Measurements from ENCODE around the gene EXOC2.
"Not testable (repeated sequence)": the region's sequence is repeated elsewhere in the genome, so short reads cannot be mapped to it uniquely, and the experiment has no call there.

The EXOC2 gene

DNA sequence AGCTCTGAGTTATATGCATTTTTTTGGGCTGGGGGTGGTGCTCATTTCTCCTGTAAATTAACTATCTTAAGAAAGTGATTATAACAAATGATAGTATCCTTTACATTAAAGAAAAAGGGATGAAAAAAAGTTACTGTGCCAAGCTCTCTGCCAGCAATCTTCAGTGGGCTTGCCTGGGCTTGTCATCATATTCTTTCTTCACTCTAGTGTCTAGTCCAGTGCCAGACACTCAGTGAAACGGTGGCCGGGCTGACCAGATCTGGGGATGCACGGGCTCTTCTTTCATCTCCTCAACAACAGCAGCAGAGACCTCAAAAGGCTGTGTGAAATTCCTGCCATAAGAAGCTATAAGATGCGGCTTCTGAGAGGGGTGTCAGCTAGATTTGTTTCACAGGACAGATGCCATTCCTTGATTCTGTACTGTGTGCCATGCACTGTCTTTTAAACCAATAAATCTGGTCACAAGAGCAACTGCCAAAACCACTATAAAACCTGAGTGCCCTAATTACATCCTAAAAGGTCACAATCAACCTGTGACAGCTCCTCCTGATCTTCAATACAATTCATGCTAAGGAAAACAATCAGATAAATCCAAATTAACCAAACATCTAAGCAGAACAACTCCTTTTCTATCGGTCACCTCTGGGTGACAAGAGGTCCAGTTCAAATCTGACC, 12.1 kb downstream of the EXOC2 start:
- DNase-seq = peak; percentile 21

DNA sequence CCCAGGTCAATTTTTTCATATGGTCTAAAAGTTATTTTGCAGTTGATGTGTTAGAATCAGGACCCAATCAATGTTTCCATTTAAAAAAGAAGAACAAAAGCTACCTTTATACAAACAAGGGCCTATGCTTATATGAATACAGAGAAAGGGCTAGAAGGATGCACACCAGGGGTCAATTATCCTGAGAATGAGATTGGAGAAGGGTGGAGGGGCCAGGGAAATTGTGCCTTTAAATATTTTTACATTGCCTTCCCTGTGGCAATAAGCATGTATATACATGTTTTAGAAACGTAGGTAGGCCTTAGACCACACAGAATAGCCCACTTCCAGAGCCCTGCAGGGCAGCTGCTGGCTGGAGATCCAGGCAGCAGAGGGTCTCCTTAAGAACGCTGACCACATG, 12.7 kb downstream of the EXOC2 start:
- no peak for DNase-seq

DNA sequence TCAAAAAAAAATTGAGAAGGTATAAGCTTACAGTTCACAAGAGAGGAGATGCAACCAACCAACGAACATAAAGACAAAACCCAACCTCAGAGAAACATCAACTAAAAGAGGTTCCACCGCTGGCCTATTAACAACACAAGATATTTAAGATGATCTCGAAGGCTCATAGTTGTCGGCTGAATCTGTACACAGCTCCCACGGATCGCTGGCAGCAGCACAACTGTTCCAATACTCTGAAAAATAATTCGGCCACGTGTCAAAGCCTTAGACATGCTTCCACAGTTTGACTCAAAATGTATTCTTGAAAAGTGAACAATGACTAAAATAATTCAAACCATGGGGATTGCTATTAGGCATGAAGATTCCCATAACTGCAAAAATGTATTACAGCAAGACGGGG, 13.7 kb downstream of the EXOC2 start:
- DNase-seq = no peak

DNA sequence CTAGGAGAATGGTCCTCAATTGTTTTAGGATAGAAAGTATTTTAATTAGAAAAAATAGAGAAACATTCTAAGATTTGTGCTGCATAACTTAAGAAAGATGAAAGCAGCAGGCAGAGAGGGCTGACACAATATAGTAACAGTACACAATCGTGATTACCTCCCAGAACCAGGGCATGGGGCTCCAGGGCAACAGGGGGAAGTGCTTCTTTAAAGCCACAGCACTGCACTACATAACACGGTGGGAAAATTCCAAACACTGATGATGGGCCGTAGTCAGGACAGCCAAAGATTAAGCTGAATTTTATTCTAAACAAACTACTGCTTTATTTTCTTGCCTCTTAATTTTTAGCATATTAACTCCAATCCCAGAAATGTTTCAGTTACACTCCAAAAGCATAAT, 14.4 kb downstream of the EXOC2 start:
- DNase-seq = no peak

GRCh38 chr6:677919-678318, 15.0 kb downstream of the EXOC2 start:
- DNase-seq = no peak

DNA sequence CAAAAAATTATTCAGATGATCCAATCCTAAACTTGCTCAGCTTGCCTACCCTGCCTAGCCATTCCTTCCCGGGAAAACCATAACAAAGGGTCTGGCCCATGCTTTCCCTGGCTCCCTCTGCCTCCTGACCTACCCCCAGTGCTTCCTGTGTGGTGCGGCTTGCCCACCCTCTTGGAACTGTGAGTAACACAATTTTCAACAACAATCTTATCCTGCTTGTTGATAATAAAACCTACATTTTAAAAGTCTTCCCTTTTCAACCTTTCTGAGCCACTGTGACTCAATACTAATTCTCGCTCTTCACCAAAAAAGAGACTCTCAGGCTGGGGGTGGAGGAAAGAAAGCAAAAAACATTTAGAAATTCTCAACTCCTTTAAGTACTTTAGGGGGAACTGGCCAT, 18.0 kb downstream of the EXOC2 start:
- no peak for DNase-seq

DNA sequence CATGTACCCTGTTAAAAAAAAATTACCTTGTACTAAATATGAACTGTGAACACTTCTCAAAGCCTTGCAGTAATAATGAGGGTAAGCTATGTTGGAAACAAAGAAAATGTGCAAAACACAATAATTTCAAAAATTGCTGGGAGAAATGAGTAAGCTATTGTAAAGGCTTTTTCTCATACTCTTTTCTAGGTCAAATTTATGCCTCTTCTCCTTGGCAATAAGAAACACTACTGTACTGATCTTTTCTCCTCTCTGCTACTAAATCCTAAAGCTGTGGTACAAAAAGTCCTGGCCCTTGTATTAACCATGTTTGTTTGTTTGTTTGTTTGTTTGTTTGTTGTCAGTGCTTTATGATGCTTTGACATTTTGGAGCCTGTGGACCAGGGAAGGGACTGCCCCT, 18.5 kb downstream of the EXOC2 start:
- DNase-seq = no peak

DNA sequence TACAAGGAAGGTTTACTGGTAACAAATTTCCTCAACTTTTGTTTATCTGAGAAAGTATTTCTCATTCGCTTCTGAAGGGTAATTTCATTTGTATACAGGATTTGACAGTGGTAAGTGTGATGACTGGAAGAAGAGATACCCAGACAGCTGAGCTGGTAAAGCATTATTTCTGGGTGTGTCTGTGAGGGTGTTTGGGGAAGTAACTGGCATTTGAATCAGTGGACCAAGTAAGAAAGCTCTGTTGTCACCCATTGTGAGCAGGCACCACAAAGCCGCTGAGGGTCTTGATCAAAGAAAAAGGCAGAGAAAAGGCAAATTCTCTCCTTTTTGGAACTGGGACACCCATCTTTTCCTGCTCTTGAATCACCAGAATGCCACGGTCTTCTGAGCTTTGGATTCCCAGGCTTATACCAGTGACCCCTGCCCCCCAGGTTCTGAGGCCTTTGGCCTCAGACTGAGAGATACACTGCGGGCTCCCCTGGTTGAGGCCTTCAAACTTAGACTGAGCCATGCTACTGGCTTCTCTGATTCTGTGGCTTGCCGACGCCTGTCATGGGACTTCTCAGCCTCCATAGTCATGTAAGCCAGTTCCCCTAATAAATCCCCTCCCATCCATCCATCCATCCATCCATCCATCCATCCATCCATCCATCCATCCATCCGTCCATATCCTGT, 25.5 kb downstream of the EXOC2 start:
- DNase-seq = no peak

DNA sequence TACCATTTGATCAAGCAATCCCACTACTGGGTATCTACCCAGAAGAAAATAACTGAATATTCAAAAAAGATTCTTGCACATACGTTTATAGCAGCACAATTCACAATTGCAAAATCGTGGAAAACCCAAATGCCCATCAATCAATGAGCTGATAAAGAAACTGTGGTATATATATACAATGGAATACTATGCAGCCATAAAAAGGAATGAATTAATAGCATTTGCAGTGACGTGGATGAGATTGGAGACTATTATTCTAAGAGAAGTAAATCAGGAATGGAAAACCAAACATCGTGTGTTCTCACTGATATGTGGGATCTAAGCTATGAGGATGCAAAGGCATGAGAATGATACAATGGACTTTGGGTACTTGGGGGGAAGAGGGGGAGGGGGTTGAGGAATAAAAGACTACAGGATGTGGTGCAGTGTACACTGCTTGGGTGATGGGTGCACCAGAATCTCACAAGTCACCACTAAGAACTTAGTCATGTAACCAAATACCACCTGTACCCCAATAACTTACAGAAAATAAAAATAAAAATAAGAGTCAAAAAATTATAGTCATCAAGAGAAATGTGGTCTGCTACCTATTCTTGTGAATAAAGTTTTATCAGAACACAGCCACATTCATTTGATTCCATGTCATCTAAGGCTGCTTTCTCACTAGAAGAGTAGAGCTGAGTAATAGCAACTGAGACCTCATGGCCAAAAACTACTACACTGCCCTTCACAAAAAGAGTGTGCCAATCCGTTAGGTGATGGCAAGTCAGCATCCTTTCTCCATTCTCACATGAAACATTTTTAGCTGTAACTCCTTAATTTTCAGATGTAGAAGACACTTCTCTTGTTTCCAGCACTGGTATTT, 27.3 kb downstream of the EXOC2 start:
- no peak for DNase-seq

DNA sequence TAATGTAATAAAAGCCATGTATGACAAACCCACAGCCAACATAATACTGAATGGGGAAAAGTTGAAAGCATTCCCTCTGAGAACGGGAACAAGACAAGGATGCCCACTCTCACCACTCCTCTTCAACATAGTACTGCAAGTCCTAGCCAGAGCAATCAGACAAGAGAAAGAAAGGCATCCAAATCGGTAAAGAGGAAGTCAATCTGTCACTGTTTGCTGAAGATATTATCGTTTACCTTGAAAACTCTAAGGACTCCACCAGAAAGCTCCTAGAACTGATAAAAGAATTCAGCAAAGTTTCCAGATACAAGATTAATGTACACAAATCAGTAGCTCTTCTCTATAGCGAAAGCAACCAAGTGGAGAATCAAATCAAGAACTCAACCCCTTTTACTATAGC, 29.2 kb downstream of the EXOC2 start:
- not testable (repeated sequence) for DNase-seq

- DNase-seq = no peak
Measured at GRCh38 chr6:659716-660581, 33.0 kb downstream of the EXOC2 start.

DNA sequence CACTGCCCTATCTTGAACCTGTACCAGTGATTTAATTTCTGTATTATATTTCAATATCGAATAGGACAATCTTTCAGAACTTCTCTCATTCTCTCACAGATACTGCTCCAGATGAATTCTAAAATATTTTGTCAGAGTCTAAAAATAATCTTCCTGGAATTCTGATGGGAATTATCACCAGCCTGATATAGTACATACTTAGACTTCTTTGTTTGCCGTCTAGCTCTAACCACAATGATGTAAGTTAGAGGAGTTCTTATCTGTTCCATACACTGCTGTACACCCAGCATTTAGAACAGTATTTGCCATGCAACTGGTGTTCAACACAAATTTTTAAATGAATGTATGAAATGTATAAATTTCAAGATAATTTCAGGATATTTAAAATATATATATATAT, 34.7 kb downstream of the EXOC2 start:
- DNase-seq = no peak

DNA sequence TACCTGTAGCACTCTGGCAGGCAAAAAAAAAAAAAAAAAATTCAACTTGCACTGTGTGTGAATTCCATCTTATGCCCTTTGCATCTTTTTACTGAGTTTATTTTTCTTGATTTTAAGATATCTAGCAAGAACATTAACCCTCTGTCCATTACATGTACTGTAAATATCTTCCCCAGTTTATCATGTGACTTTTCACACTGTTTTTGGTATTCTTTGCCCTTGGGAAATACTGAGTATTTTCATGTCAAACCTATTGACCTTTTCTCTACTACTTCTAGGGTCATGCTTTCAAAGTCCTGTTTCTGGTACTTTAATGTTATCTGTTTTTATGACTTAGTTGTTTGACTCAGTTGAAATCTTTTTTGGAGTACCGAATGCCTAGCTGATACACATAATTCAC, 35.2 kb downstream of the EXOC2 start:
- DNase-seq = no peak

GRCh38 chr6:656460-657252, 36.3 kb downstream of the EXOC2 start, which contains the start of gene HUS1B:
Gene HUS1B, minus strand, starts transcription at chr6:657100. Its CDS starts 156 bp downstream, at chr6:656944.
- DNase-seq = no peak

GRCh38 chr6:654136-654535, 38.8 kb downstream of the EXOC2 start:
- no peak for DNase-seq

- DNase-seq = no peak
Measured at GRCh38 chr6:652865-653264, 40.1 kb downstream of the EXOC2 start.

DNA sequence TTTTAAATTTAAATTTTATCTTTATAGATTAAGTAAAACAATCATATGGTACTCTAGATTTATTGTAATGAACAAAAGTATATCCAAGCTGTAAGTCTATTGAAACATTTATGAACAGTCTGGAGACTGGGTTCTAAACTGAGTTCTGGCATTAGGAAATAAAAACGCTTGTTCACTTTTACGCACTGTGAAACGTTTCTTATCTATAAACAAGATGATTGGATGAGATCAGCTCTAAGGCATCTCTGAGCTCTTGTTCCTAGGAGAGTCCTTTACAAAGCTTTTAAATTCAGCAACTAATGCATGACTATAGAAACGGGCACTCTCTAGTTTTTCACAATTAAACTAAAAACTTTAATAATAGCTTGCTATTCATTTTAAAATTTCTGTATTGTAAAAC, 42.8 kb downstream of the EXOC2 start:
- DNase-seq = no peak

DNA sequence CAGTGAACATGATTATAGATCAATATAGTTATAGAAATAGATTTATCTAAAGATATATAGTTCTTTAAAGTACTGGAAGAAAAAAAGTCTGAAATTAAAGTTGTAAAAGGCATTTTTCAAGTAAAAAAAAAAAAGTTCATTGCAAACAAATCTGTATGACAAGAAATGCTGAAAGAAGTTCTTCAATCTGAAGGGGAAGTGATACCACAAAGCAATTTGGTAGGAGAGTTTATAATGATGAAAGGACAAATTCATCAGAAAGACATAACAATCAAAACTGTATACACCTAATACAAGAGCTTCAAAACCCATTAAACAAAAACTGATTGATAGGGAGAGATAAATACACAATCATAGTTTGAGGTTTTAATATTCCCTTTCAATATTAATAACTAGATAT, 50.1 kb downstream of the EXOC2 start:
- no peak for DNase-seq

DNA sequence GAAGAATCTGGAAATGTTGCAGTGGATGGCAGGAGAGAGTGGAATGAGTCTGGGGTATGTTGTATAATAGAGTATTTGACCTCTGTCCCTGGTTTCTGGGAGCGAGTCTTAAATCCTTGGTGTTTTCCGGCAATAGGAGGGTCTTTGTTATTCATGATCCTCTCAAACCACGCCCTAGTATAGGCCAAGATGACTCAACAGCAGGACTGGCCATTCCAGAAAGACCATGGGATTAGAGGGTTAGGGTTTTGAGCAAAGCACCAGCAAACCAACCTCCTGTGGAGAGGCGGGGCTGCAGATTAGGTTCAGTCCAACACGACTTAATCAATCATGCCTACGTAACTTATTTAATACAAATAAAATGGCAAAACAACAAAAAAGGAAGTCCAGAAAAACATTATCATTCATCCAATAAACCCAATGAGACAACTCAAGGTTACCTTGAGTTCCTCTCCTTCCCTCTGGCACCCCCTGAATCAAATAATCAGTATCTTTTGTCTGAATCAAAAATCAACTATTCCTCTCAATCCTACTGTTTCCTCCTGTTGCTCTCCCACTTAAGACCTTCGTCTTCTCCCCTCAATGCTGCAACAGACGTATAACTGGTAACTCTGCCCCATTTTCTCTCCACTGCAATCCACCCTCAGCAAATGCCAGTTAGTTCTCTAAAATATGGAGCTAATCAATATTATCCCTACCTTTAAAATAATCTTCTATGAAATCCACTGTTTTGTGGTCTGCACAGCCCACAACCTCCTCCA, 51.5 kb downstream of the EXOC2 start:
- no peak for DNase-seq

GRCh38 chr6:636488-636887, 56.5 kb downstream of the EXOC2 start:
- no peak for DNase-seq

DNA sequence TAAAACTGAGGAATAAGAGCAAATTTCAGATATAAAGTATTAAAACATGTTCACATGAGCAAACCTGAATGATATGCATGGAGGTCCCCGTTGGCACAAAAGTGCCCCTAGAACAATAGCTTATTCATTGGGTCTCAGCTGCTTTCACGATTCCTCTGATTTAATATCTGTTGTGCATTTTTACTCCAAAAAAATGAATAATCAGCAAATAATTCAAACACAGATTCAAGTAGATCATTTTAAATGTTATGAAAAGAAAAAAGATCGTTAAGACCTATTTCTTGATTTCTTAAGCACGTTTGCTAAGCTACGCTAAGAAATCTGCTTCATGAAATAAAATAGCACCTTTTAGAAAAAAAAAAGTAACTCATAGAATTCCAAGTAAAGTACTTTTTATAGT, 57.7 kb downstream of the EXOC2 start:
- DNase-seq = no peak

Measured in SHP77 treated with DMSO at 0.1 percent for 48 hours (cell line).